Mesothelial cell of epicardium (in vitro differentiated cells): ENCODE results near the gene RMI1. TPM values are rescaled to one million over a fixed set of nuclear protein-coding genes. Genes with fewer than 3 reads are reported as not detected.
"Not testable (repeated sequence)": the region's sequence is repeated elsewhere in the genome, so short reads cannot be mapped to it uniquely, and the experiment has no call there.

Experiments used
- DNase-seq, 2 experiments: peaks; one replicate each; pipeline ENCODE4 v3.0.0; 2021; ENCODE audit warnings: low spot score in 2 of 2; ENCODE audit not compliant: unreplicated experiment in 2 of 2
- H3K27ac Mint-ChIP-seq: 2 replicates; pipeline ENCODE4 v1.8.0; 2021; ENCODE audit warnings: mixed read lengths
- H3K27me3 Mint-ChIP-seq: 2 replicates; pipeline ENCODE4 v1.8.0; 2021; ENCODE audit warnings: low read depth, mixed read lengths
- H3K36me3 Mint-ChIP-seq: 2 replicates; pipeline ENCODE4 v1.8.0; 2021; ENCODE audit warnings: mixed read lengths
- H3K4me1 Mint-ChIP-seq: 2 replicates; pipeline ENCODE4 v1.8.0; 2021; ENCODE audit warnings: mixed read lengths
- H3K4me3 Mint-ChIP-seq: 2 replicates; pipeline ENCODE4 v1.8.0; 2021; ENCODE audit warnings: mild to moderate bottlenecking, moderate library complexity, mixed read lengths
- H3K9me3 Mint-ChIP-seq: 2 replicates; pipeline ENCODE4 v1.8.0; 2021; ENCODE audit warnings: mixed read lengths
- CTCF ChIP-seq: fragments of 200-600 bp; sonication (generic); IDR thresholded peaks from one replicate; pipeline ENCODE4 v1.5.0; 2021; ENCODE audit warnings: antibody characterized with exemption; ENCODE audit not compliant: unreplicated experiment
- total RNA-seq: library from RNA; stranded (reverse); gene quantifications from 3 replicates; pipeline ENCODE4 v1.2.1, GENCODE V29; 2021

RMI1 gene
- total RNA-seq, 1 donor from 2014 or later, result 9.2 TPM

- Mint-ChIP-seq H3K4me3 (no peak overlapping the region), H3K27me3 (no peaks in the 10 kb centered on the region), H3K36me3 (peaks cover 3% of the 10 kb centered on the region), H3K27ac (peak overlapping the region; percentile 36), H3K4me1 (peaks cover 19% of the 10 kb centered on the region), H3K9me3 (no peaks in the 10 kb centered on the region)
- TF ChIP-seq CTCF, result no peak
- DNase-seq, result no peak
These were observed 45.9 kb upstream of the RMI1 start for GRCh38 chr9:83934569-83935275.

GRCh38 chr9:83935276-83935935 lies 45.2 kb upstream of the RMI1 start:
- Mint-ChIP-seq H3K4me1 (peaks cover 19% of the 10 kb centered on the region), H3K4me3 (no peak overlapping the region), H3K27me3 (no peaks in the 10 kb centered on the region), H3K36me3 (peaks cover 3% of the 10 kb centered on the region), H3K9me3 (no peaks in the 10 kb centered on the region), H3K27ac (peak overlapping the region; percentile 36)
- no peak for TF ChIP-seq CTCF
- no peak for DNase-seq

GRCh38 chr9:83936523-83936922 lies 44.1 kb upstream of the RMI1 start:
- TF ChIP-seq CTCF, result no peak
- DNase-seq, result no peak

GRCh38 chr9:83937861-83938455 lies 42.6 kb upstream of the RMI1 start:
- no peak for DNase-seq
- Mint-ChIP-seq H3K27me3 (no peaks in the 10 kb centered on the region), H3K4me1 (peaks cover 19% of the 10 kb centered on the region), H3K4me3 (no peak overlapping the region), H3K9me3 (no peaks in the 10 kb centered on the region), H3K27ac (no peak overlapping the region), H3K36me3 (peaks cover 6% of the 10 kb centered on the region)
- TF ChIP-seq CTCF, result peak; percentile 72

More at GRCh38 chr9:83936523-83936922, 44.1 kb upstream of the RMI1 start:
- H3K36me3 Mint-ChIP-seq, result peaks cover 3% of the 10 kb centered on the region
- no peaks in the 10 kb centered on the region for H3K27me3 Mint-ChIP-seq
- H3K4me3 Mint-ChIP-seq, result no peak overlapping the region
- no peaks in the 10 kb centered on the region for H3K9me3 Mint-ChIP-seq
- H3K4me1 Mint-ChIP-seq, result peaks cover 19% of the 10 kb centered on the region
- H3K27ac Mint-ChIP-seq, result no peak overlapping the region

GRCh38 chr9:83940590-83941303 lies 39.9 kb upstream of the RMI1 start:
- Mint-ChIP-seq H3K4me1 (no peaks in the 10 kb centered on the region), H3K36me3 (peaks cover 15% of the 10 kb centered on the region), H3K4me3 (no peak overlapping the region), H3K27me3 (no peaks in the 10 kb centered on the region), H3K27ac (no peak overlapping the region), H3K9me3 (no peaks in the 10 kb centered on the region)
- DNase-seq, result no peak
- TF ChIP-seq CTCF, result no peak

GRCh38 chr9:83948096-83948495 lies 32.5 kb upstream of the RMI1 start:
- H3K27ac Mint-ChIP-seq, H3K9me3 Mint-ChIP-seq, DNase-seq, H3K4me1 Mint-ChIP-seq, H3K27me3 Mint-ChIP-seq, H3K4me3 Mint-ChIP-seq: not testable (repeated sequence)
- peaks cover 21% of the 10 kb centered on the region for H3K36me3 Mint-ChIP-seq
